AG08396 (cell line): ENCODE measurements around the gene ACADL.

ENCODE experiments used
- DNase-seq: peaks from one replicate; pipeline ENCODE4 v3.0.0; 2012; ENCODE audit warnings: low spot score, mixed read lengths

ACADL gene

GRCh38 chr2:210224941-210225672 is at the start of gene ACADL:
TSS of gene ACADL (minus strand) at chr2:210225447. CDS start at chr2:210225263, 184 bp downstream.
- DNase-seq = peak; percentile 73

DNA sequence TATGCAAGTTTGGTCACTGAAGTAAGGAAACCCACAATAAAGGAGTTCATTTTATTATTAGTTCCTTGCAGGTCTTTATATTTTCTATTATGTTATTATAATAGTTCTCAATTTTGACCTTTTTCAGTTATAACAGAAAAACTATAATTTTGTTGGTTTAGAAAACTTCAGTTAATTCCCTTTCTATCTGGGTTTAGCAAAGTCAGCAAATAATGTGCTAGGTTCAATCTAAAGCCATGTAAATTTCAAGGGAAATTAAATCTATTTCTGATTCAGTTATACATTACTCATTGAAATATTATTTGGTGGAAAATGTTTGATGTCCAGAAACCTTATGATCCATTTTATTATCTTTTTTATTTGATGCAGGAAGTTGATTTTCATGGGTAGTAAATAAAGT is 46.1 kb upstream of the ACADL start:
- DNase-seq = no peak

GRCh38 chr2:210269148-210269547 is 43.9 kb upstream of the ACADL start:
- DNase-seq = no peak

DNA sequence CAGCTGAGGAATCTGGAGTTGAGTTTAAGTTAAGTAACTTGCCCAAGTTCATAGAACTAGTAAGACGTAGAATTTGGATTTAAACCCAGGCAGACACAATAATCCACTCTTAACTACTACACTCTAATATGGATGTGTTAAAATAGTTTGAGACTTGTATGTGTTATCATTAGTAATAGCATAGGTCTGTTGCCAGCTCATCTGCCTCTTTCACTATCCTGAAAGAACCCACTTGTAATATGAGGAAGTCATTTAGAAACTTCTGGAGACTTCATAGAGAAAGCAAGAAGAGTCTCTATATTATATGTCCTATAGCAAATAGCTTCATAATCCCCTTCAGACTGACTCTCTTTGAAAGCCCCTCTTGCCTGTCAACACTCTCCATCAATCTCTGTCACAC is 43.0 kb upstream of the ACADL start:
- DNase-seq = no peak

DNA sequence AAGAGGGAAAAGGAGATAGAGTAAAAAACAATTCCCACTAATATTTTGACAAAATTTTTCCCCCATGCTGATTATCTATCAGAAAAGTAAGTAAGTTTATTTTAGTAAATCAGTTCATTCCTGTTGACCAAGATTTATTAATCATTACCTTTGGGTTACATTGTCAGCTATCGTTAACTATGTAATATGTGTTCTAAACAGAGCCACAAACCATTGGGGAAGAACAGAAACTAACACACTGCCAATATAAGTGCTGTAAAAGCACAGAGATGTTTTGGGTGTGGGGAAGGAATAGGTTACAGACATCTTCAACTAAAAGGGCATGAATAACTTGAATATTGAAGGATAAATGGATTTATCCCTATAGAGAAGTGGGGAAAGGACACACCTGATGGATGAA is 42.5 kb upstream of the ACADL start:
- DNase-seq = no peak

DNA sequence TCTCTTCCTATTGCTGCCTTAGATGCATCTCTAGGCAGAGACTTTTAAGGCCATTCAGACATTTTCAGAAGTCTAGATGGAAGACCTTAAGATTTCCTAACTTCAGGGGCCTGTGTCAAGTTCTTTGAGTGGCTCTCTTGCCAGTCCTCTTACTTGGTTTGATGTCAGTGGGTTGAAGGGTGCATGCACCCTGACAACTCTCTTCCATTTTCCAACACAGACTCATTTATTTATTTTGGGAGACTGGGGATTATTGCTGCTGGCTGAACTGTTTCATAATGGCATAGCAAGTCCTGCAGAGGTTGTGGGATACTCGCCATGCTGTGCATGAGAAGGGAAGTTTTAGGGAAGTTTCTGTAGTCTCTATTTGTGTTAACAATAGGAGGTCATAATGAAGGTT is 39.0 kb upstream of the ACADL start:
- DNase-seq = no peak

DNA sequence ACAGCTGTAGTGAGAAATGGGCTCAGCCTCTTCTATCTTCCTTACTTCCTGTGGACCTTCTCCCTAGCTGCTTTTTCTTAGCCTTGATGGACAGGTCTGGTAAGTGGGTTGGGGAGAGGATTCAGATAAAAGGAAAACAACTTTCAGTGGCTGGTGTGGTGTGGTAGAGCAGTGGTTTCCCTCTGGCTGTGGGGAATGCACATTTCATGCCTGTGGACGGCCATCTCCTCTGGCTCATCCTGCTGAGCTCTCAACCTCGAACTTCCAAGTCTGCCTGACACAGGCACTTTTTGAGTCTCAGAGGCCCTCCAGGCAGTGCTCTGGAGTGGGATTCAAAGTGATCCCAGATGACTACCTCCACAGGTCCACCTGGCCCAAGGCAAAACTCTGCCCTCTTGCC is 38.6 kb upstream of the ACADL start:
- no peak for DNase-seq

DNA sequence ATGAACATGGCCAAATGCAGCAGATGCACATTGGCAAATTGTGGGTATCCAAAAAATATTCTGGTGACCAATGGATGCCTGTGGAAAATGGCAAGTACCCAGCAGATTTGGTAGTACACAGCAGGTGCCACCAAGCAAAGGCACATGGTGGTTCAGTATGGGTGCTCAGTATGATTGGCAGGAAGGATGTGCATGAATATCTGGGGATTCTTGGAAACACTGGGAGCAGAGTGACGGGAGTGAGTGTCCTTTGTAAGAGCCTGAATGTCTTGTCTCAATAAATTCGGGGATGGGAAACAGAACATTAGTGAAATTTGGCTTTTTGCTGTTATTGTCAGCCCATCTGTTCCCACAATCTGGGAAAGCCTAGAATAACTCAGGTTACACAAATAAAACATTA is 36.8 kb upstream of the ACADL start:
- no peak for DNase-seq

DNA sequence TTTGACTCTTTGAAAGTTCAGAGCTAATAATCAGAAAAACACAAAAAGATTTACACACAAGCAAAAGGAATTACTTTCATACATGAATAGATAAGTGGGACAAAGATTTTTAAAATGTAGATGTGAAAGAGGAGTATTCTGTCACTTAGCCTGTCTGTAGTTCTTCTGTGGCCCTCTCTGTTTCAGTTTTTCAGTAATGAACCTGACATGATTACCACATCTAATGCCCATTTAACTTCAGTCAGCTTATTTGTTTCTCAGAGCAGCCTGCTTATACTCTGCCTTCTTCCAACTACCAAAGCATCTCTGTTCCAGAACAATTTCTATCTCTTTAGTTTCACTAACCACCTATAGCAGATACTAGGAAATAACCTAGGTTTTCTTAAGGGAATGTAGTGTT is 34.4 kb upstream of the ACADL start:
- DNase-seq = no peak

DNA sequence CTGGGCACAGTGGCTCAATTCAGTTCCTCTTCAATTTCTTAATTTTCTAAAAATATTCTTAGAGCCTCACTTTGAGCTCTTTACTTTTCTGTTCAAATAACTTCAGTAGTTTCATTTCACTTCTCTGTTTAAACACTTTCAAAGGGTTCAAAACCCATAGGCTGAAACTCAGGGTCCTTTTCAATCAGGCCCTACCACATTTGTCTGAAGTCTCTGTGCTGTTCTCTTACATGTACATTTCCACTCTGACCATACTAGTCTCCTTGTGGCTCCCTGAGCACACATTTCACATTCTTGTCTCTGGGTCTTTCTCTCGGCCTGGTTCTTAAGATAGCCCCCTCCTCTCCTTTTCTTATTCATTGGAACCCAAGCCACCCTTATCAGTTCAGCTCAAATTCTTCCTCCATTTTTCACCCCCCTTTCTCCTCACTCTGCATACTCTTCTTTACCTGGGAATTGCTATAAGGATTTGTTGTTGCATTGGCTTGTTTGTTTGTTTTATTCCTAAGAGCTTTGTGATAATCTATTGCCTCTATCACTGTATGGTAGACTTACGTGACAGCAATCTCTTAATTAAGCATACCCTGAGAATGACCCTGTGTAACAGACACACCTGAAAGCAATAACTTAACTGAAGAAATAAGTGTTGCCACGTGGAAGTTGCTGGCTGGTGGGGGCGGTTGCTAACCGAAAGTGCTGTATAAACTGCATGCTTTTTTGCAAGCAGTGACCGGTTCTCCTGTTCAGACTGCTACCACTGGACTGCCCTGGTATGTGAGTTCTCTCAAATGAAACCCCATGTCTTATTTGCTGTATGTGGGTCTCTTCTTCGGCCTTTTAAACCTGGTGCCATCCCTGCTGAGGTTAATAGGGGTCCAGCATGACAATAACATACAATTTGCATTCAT is 27.7 kb upstream of the ACADL start:
- no peak for DNase-seq

- no peak for DNase-seq
These were observed 25.4 kb upstream of the ACADL start for GRCh38 chr2:210250622-210251021.

GRCh38 chr2:210233487-210233886 is 8.2 kb upstream of the ACADL start:
- DNase-seq = no peak

DNA sequence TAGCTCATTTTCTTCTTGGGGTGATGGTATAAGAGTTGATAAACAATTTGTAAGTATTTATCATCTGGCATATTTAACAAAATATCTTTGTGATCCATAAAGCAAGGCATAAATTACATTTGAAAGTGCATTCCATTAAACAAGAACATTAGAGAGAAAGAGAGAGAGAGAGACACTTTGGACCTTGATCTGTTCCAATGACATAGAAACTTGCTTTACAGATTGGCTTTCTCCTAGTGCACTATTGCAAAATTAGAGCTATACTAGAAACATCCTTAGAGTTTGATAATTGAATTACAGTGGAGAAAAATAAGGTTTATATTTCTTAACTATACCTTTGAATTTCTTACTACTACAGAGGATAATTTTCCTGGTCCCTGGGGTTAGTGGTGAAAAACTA is 5.7 kb upstream of the ACADL start:
- DNase-seq = no peak

- no peak for DNase-seq
These were observed 5.3 kb upstream of the ACADL start for GRCh38 chr2:210230518-210230917.

DNA sequence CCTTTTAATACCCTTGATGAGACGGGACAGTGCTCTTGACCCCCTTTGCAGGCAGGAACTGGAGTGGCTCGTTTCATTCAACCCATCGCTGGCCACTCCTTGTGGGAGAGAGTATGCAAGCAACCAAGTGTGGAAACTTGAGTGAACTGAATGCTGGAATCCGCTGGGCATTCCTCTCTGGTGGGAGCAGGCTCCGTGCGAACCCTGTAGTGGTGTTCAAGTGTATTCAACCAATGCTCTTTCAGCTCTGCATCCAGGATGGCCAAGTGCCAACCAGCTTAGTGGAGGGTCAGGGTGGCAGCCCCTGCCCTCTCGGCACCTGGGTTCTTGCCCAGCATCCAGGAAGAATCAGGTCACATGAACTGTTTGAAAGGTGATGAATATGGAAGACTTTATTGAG is 3.3 kb upstream of the ACADL start:
- DNase-seq = no peak

DNA sequence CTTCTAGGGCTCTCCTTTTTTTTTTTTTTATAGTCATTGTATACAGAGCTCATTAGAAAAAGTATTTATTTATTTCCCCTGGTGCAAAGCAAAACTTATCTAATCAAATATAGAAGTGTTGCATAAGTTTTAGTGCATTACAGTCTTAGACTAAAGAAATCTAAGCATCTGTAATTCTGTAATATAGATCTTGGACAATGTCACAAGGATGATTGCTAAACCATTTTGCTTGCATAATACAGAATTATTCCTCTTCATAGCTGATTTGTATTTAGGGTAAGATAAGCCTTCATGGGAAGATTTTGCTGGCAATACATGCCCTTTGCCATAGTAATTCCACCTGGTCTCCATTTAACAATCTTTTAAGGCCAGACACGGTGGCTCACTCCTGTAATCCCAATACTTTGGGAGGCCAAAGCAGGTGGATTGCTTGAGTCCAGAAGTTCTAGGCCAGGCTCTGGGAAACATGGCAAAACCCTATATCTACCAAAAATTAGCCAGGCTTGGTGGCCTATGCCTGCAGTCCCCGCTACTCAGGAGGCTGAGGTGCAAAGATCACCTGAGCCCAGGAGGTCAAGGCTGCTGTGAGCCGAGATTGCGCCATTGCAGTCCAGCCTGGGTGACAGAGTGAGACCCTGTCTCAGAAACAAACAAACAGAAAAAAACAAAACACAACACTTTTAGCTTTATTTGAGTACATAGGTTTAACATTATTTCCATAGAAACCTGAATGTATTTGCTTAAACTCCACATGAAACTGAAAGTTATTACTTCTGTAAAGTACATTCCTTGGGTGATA is 2.2 kb upstream of the ACADL start:
- no peak for DNase-seq

DNA sequence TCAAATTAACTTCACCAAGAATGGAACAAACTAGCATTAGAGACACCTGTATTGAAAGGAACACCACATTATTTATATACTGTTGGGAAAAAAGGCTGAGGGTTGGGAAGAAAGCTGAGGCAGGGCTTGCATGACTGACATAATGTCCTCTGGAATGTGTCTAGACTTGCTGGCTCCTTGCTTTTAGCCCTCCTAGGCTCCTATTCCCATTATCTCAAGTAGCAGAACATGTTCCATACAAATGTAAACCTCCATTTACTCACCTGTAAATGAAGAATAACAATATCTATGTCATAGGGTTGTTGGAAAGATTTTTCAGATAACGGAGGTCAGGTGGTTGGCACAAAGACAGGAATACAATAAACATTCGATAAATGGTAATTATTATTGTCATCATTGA is 976 bp upstream of the ACADL start:
- DNase-seq = no peak

DNA sequence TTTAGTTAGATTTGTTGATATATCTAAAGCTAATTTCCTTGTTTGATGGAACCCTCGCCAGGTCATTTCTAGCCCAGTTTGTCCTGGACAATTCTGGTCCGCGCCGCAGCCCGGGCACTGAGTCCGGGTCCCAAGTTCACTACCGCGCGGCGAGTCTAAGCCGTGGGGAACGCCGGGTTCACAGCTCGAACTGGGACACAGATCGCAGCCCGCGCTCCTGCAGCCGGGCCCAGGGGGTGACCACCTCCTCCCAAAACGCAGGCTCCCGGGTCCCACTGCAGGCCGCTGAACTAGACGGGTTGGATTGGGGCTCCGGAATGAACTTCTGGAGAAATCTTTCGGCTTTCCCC is 681 bp downstream of the ACADL start:
- DNase-seq = peak; percentile 12

GRCh38 chr2:210215120-210215519 is 10.1 kb downstream of the ACADL start:
- no peak for DNase-seq

GRCh38 chr2:210210185-210210584 is 15.1 kb downstream of the ACADL start:
- no peak for DNase-seq

- DNase-seq = no peak
These were observed 17.3 kb downstream of the ACADL start for GRCh38 chr2:210207929-210208328.

- no peak for DNase-seq
These were observed 21.7 kb downstream of the ACADL start for GRCh38 chr2:210203558-210203957.

DNA sequence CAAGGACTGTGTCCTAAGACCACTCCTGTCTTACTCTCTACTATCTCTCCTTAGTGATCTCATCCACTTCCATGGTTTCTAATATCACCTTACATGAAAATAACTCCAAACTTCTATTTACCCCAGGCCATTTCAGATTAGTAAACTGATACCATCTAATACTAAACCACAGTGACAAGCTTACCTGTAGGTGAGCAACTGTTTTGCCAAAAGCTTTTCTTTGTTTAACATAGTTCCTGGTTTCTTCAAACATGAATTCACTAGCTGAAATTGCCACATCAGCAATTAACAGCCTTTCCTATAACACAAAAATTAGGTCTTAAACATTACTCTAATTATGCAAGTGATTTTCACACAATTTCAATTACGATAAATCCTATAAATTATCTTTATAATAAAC is 22.1 kb downstream of the ACADL start:
- no peak for DNase-seq
